Activated naive CD8-positive, alpha-beta T cell treated with anti-CD3 and anti-CD28 coated beads for 36 hours (primary cell): ENCODE data around the gene C16orf74. TPM values are rescaled to one million over a fixed set of nuclear protein-coding genes. Genes with fewer than 3 reads are reported as not detected.
A peak's percentile ranks its signal among the peaks of the same experiment; 100 is the strongest.

ENCODE experiments used
- DNase-seq: peaks from one replicate; pipeline ENCODE4 v3.0.0; 2021
- H3K27ac Mint-ChIP-seq: one replicate; pipeline ENCODE4 v1.8.0; 2022; ENCODE audit warnings: mild to moderate bottlenecking, moderate library complexity, mixed read lengths
- H3K27me3 Mint-ChIP-seq: one replicate; pipeline ENCODE4 v1.8.0; 2022; ENCODE audit warnings: mild to moderate bottlenecking, mixed read lengths
- H3K36me3 Mint-ChIP-seq: one replicate; pipeline ENCODE4 v1.8.0; 2021; ENCODE audit warnings: mild to moderate bottlenecking, mixed read lengths
- H3K4me1 Mint-ChIP-seq: one replicate; pipeline ENCODE4 v1.8.0; 2021; ENCODE audit warnings: mixed read lengths
- H3K4me3 Mint-ChIP-seq: one replicate; pipeline ENCODE4 v1.8.0; 2022; ENCODE audit warnings: mild to moderate bottlenecking, moderate library complexity, mixed read lengths
- H3K9me3 Mint-ChIP-seq: one replicate; pipeline ENCODE4 v1.8.0; 2022; ENCODE audit warnings: mixed read lengths
- total RNA-seq, 2 experiments: library from RNA; stranded (reverse); gene quantifications; one replicate each; pipeline ENCODE4 v1.2.3, GENCODE V29; 2021

C16orf74 gene
- total RNA-seq, 2 experiments from 2014 or later = 1.5 to 1.6 TPM

GRCh38 chr16:85706449-85707034 lies 44.4 kb downstream of the C16orf74 start:
- no peaks in the 10 kb centered on the region for H3K9me3 Mint-ChIP-seq
- H3K4me3 Mint-ChIP-seq = no peak overlapping the region
- H3K27ac Mint-ChIP-seq = no peak overlapping the region
- H3K27me3 Mint-ChIP-seq = no peaks in the 10 kb centered on the region
- DNase-seq = no peak
- H3K4me1 Mint-ChIP-seq = no peaks in the 10 kb centered on the region
- H3K36me3 Mint-ChIP-seq = no peaks in the 10 kb centered on the region

- Mint-ChIP-seq H3K36me3 (no peaks in the 10 kb centered on the region), H3K27me3 (no peaks in the 10 kb centered on the region), H3K9me3 (no peaks in the 10 kb centered on the region), H3K4me1 (no peaks in the 10 kb centered on the region), H3K4me3 (no peak overlapping the region), H3K27ac (no peak overlapping the region)
- DNase-seq = no peak
These were observed 45.7 kb downstream of the C16orf74 start for GRCh38 chr16:85704900-85705846.

GRCh38 chr16:85704011-85704410 lies 46.9 kb downstream of the C16orf74 start:
- no peaks in the 10 kb centered on the region for H3K36me3 Mint-ChIP-seq
- no peaks in the 10 kb centered on the region for H3K4me1 Mint-ChIP-seq
- no peak overlapping the region for H3K27ac Mint-ChIP-seq
- no peak overlapping the region for H3K4me3 Mint-ChIP-seq
- H3K27me3 Mint-ChIP-seq = no peaks in the 10 kb centered on the region
- no peaks in the 10 kb centered on the region for H3K9me3 Mint-ChIP-seq
- no peak for DNase-seq

- Mint-ChIP-seq H3K4me1 (no peaks in the 10 kb centered on the region), H3K4me3 (no peak overlapping the region), H3K27ac (no peak overlapping the region)
These were observed 51.3 kb downstream of the C16orf74 start for GRCh38 chr16:85699628-85700027.

GRCh38 chr16:85698935-85699558 lies 51.8 kb downstream of the C16orf74 start:
- no peak overlapping the region for H3K27ac Mint-ChIP-seq
- H3K36me3 Mint-ChIP-seq = no peaks in the 10 kb centered on the region
- H3K4me1 Mint-ChIP-seq = no peaks in the 10 kb centered on the region
- H3K27me3 Mint-ChIP-seq = peaks cover 5% of the 10 kb centered on the region
- no peak overlapping the region for H3K4me3 Mint-ChIP-seq
- no peak for DNase-seq
- H3K9me3 Mint-ChIP-seq = no peaks in the 10 kb centered on the region

More at GRCh38 chr16:85699628-85700027, 51.3 kb downstream of the C16orf74 start:
- no peak for DNase-seq
- Mint-ChIP-seq H3K27me3 (peaks cover 5% of the 10 kb centered on the region), H3K36me3 (no peaks in the 10 kb centered on the region), H3K9me3 (no peaks in the 10 kb centered on the region)

- Mint-ChIP-seq H3K27me3 (peaks cover 7% of the 10 kb centered on the region), H3K4me1 (no peaks in the 10 kb centered on the region), H3K27ac (no peak overlapping the region), H3K36me3 (no peaks in the 10 kb centered on the region), H3K4me3 (no peak overlapping the region), H3K9me3 (no peaks in the 10 kb centered on the region)
- DNase-seq = no peak
These were observed 52.4 kb downstream of the C16orf74 start for GRCh38 chr16:85698459-85698891.

GRCh38 chr16:85697431-85697830 lies 53.5 kb downstream of the C16orf74 start:
- Mint-ChIP-seq H3K36me3 (no peaks in the 10 kb centered on the region), H3K9me3 (no peaks in the 10 kb centered on the region), H3K27ac (no peak overlapping the region), H3K27me3 (peaks cover 13% of the 10 kb centered on the region), H3K4me3 (no peak overlapping the region), H3K4me1 (no peaks in the 10 kb centered on the region)
- no peak for DNase-seq

GRCh38 chr16:85696781-85697180 lies 54.1 kb downstream of the C16orf74 start:
- no peak for DNase-seq
- no peak overlapping the region for H3K27ac Mint-ChIP-seq
- peaks cover 13% of the 10 kb centered on the region for H3K27me3 Mint-ChIP-seq
- no peaks in the 10 kb centered on the region for H3K36me3 Mint-ChIP-seq
- H3K4me3 Mint-ChIP-seq = no peak overlapping the region
- H3K4me1 Mint-ChIP-seq = no peaks in the 10 kb centered on the region
- H3K9me3 Mint-ChIP-seq = no peaks in the 10 kb centered on the region

GRCh38 chr16:85695196-85696128 lies 55.4 kb downstream of the C16orf74 start:
- H3K4me1 Mint-ChIP-seq = no peaks in the 10 kb centered on the region
- no peak overlapping the region for H3K27ac Mint-ChIP-seq
- H3K9me3 Mint-ChIP-seq = no peaks in the 10 kb centered on the region
- H3K36me3 Mint-ChIP-seq = no peaks in the 10 kb centered on the region
- DNase-seq = no peak
- no peak overlapping the region for H3K4me3 Mint-ChIP-seq
- peaks cover 22% of the 10 kb centered on the region for H3K27me3 Mint-ChIP-seq

- Mint-ChIP-seq H3K4me1 (peaks cover 12% of the 10 kb centered on the region), H3K9me3 (no peaks in the 10 kb centered on the region), H3K27me3 (peaks cover 25% of the 10 kb centered on the region), H3K27ac (no peak overlapping the region), H3K4me3 (no peak overlapping the region), H3K36me3 (peaks cover 16% of the 10 kb centered on the region)
- no peak for DNase-seq
These were observed 60.3 kb downstream of the C16orf74 start for GRCh38 chr16:85690469-85691064.

- Mint-ChIP-seq H3K27me3 (peaks cover 25% of the 10 kb centered on the region), H3K4me1 (peaks cover 12% of the 10 kb centered on the region), H3K27ac (no peak overlapping the region), H3K9me3 (no peaks in the 10 kb centered on the region), H3K36me3 (peaks cover 16% of the 10 kb centered on the region), H3K4me3 (no peak overlapping the region)
- no peak for DNase-seq
These were observed 61.0 kb downstream of the C16orf74 start for GRCh38 chr16:85689950-85690320.

- peaks cover 18% of the 10 kb centered on the region for H3K36me3 Mint-ChIP-seq
- peak overlapping the region; percentile 78 for H3K4me3 Mint-ChIP-seq
- DNase-seq = no peak
- H3K9me3 Mint-ChIP-seq = no peaks in the 10 kb centered on the region
- no peak overlapping the region for H3K27ac Mint-ChIP-seq
- peaks cover 12% of the 10 kb centered on the region for H3K4me1 Mint-ChIP-seq
- H3K27me3 Mint-ChIP-seq = peaks cover 25% of the 10 kb centered on the region
These were observed 61.5 kb downstream of the C16orf74 start for GRCh38 chr16:85689285-85689949.

GRCh38 chr16:85688586-85689284 lies 62.2 kb downstream of the C16orf74 start, which contains the start of gene GINS2:
GINS2 (minus strand) TSS chr16:85688954; CDS start chr16:85688898, 56 bp downstream.
- peaks cover 25% of the 10 kb centered on the region for H3K27me3 Mint-ChIP-seq

More at GRCh38 chr16:85688586-85689284, 62.2 kb downstream of the C16orf74 start, which contains the start of gene GINS2:
- H3K4me1 Mint-ChIP-seq = peaks cover 12% of the 10 kb centered on the region
- H3K4me3 Mint-ChIP-seq = peak within 1 kb of the TSS; percentile 89
- peak within 1 kb of the TSS; percentile 84 for H3K27ac Mint-ChIP-seq
- H3K9me3 Mint-ChIP-seq = no peaks in the 10 kb centered on the region
- peak; percentile 95 for DNase-seq
- peaks cover 20% of the 10 kb centered on the region for H3K36me3 Mint-ChIP-seq
